K562 (cell line): ENCODE measurements around the gene SV2C.

Experiments used
- CCAR2 ChIP-seq: fragments of 200-400 bp; formaldehyde crosslinking; IDR thresholded peaks from 2 replicates; pipeline ENCODE4 v1.6.1; 2017; ENCODE audit warnings: mild to moderate bottlenecking, low read depth, low read length
- ELF4 ChIP-seq: fragments of 450-650 bp; formaldehyde crosslinking; IDR thresholded peaks from 2 replicates; pipeline ENCODE4 v1.4.0; 2022; ENCODE audit warnings: missing genetic modification characterization
- JUNB ChIP-seq: fragments of 450-650 bp; formaldehyde crosslinking; conservative IDR thresholded peaks from 2 replicates; pipeline ENCODE4 v1.4.0; 2020; ENCODE audit warnings: mild to moderate bottlenecking
- MAFG ChIP-seq: fragments of 450-650 bp; conservative IDR thresholded peaks from 2 replicates; pipeline ENCODE4 v1.6.1; 2016; ENCODE audit warnings: missing genetic modification characterization, missing compliant biosample characterization
- MYBL2 ChIP-seq, 2 experiments: fragments of 450-650 bp in 1 of 2; sonication (generic) in 1 of 2; formaldehyde crosslinking in 1 of 2; IDR thresholded peaks; 2 replicates each; pipeline versions ENCODE4 v1.6.1 to v1.8.1; 2017 to 2022; ENCODE audit warnings: borderline replicate concordance in 1 of 2, inconsistent platforms in 1 of 2, low read depth in 1 of 2, mild to moderate bottlenecking in 1 of 2, missing genetic modification reagents in 1 of 2, moderate library complexity in 1 of 2
- NR2C2 ChIP-seq, 2 experiments: fragments of 200-800 bp in 1 of 2; sonication (Bioruptor generic) in 1 of 2; sonication (generic) in 1 of 2; formaldehyde crosslinking in 1 of 2; IDR thresholded peaks; 2 replicates each; pipeline versions ENCODE4 v1.6.1 to v1.8.0; 2016 to 2022; ENCODE audit warnings: mild to moderate bottlenecking in 1 of 2, missing compliant biosample characterization in 1 of 2, missing genetic modification characterization in 1 of 2, missing genetic modification reagents in 1 of 2
- PHF8 ChIP-seq: fragments of 200-600 bp; sonication (generic); IDR thresholded peaks from 2 replicates; pipeline ENCODE4 v1.6.1; 2012; ENCODE audit warnings: mixed run types, mild to moderate bottlenecking, inconsistent platforms, low read length, moderate library complexity, borderline replicate concordance
- POLR2A ChIP-seq: fragments of 450-650 bp; conservative IDR thresholded peaks from 2 replicates; pipeline ENCODE4 v1.6.1; 2016
- POLR2AphosphoS5 ChIP-seq: IDR thresholded peaks from 2 replicates; pipeline ENCODE4 v1.6.1; 2011; ENCODE audit warnings: mild to moderate bottlenecking, low read depth, low read length, moderate library complexity; ENCODE audit not compliant: control insufficient read depth, insufficient read depth
- TF ChIP-seq, protein P1 (sequence below), 3 experiments: IDR thresholded peaks in 2 of 3; conservative IDR thresholded peaks in 1 of 3; 2 replicates each; pipeline ENCODE4 v1.5.1; 2011 to 2012; ENCODE audit warnings: low read length in 3 of 3, mild to moderate bottlenecking in 3 of 3, control low read depth in 2 of 3, improper control_type of control experiment in 1 of 3, inconsistent platforms in 1 of 3, low read depth in 1 of 3, mixed read lengths in 1 of 3, moderate library complexity in 1 of 3; ENCODE audit not compliant: insufficient read depth in 2 of 3
- TF ChIP-seq, protein P2 (sequence below): IDR thresholded peaks from 2 replicates; pipeline ENCODE4 v1.6.1; 2012; ENCODE audit warnings: low read depth, low read length, improper control_type of control experiment, borderline replicate concordance

DNA sequence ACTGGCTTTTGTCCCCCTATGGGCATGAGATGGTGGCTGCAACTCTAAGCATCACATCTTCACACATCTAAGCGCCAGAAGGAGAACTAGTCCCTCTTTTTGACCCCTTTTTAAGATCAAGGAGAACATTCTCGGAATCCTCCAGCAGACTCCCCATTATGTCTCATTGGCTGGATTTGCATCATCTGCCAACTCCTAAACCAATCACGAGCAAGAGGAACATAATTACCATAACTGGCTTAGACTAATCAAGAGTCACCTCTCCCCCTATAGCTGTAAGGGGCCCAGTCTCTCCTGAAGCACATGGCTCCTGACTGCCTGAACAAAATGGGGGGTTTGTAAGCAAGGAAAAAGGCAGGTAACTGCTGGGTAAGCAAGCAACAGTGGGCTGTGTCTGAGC is 251.4 kb downstream of the SV2C start:
- TF ChIP-seq PHF8 (no peak), ELF4 (CRISPR knock-in tag) (no peak), JUNB (CRISPR knock-in tag) (no peak), MAFG (tag) (no peak), POLR2A (no peak), POLR2AphosphoS5 (no peak), MYBL2 (IDR thresholded peaks at IDR 0.05; ENCODE audit: low read depth) (no peak), MYBL2 (CRISPR knock-in tag; IDR thresholded peaks at IDR 0.05; ENCODE audit: borderline replicate concordance) (no peak), CCAR2 (no peak), NR2C2 (CRISPR knock-in tag; IDR thresholded peaks at IDR 0.05) (no peak), NR2C2 (tag; IDR thresholded peaks at IDR 0.05) (no peak)
- TF ChIP-seq, protein P1, sequence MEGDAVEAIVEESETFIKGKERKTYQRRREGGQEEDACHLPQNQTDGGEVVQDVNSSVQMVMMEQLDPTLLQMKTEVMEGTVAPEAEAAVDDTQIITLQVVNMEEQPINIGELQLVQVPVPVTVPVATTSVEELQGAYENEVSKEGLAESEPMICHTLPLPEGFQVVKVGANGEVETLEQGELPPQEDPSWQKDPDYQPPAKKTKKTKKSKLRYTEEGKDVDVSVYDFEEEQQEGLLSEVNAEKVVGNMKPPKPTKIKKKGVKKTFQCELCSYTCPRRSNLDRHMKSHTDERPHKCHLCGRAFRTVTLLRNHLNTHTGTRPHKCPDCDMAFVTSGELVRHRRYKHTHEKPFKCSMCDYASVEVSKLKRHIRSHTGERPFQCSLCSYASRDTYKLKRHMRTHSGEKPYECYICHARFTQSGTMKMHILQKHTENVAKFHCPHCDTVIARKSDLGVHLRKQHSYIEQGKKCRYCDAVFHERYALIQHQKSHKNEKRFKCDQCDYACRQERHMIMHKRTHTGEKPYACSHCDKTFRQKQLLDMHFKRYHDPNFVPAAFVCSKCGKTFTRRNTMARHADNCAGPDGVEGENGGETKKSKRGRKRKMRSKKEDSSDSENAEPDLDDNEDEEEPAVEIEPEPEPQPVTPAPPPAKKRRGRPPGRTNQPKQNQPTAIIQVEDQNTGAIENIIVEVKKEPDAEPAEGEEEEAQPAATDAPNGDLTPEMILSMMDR (IDR thresholded peaks at IDR 0.05 in 2 of 3, conservative IDR thresholded peaks at IDR 0.05 in 1 of 3; ENCODE audit: insufficient read depth in 2 of 3, low read depth in 1 of 3, low read length in 3 of 3), result 0 out of 6 replicates have a peak, but pooled peaks of 1 of the 3 experiments have one; percentile 22
- TF ChIP-seq, protein P2, sequence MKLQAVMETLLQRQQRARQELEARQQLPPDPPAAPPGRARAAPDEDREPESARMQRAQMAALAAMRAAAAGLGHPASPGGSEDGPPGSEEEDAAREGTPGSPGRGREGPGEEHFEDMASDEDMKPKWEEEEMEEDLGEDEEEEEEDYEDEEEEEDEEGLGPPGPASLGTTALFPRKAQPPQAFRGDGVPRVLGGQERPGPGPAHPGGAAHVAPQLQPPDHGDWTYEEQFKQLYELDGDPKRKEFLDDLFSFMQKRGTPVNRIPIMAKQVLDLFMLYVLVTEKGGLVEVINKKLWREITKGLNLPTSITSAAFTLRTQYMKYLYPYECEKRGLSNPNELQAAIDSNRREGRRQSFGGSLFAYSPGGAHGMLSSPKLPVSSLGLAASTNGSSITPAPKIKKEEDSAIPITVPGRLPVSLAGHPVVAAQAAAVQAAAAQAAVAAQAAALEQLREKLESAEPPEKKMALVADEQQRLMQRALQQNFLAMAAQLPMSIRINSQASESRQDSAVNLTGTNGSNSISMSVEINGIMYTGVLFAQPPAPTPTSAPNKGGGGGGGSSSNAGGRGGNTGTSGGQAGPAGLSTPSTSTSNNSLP, result no peak
